Occipital lobe (tissue), 2 donors: ENCODE data around the gene C19orf53. TPM values are rescaled to one million over a fixed set of nuclear protein-coding genes. Genes with fewer than 3 reads are reported as not detected.
A peak's percentile ranks its signal among the peaks of the same experiment; 100 is the strongest.
"Not testable (repeated sequence)": the region's sequence is repeated elsewhere in the genome, so short reads cannot be mapped to it uniquely, and the experiment has no call there.

Source experiments
- DNase-seq: peaks from one replicate; lab custom pipeline; 2025; lab: John Stamatoyannopoulos, UW
- total RNA-seq: library from RNA; depleted of rRNA; stranded (reverse); fragments of >200 nt; gene quantifications from one replicate; pipeline ENCODE4 v1.2.3, GENCODE V29; 2014

C19orf53 gene
- total RNA-seq, 1 donor from 2014 or later = 15.8 TPM

DNA sequence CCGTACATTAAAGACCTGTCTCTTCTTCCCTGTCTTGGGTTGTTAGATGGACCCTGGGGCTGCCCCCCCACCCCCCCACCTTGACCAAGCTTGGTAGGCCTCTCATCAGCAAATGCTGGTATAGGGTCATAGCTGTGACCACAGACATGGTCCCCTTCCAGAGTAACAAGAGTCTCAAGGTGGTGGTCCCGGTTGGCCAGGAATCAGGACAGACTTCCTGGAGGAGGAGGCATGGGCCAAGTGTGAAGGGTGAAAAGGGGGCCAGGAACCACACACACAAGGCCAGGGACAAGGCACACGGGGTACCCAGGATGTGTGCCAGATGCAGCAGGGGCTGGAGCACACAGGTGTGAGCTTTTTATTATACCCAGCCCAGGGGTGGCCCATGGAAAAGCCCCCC lies 11.0 kb upstream of the C19orf53 start:
- DNase-seq = no peak

DNA sequence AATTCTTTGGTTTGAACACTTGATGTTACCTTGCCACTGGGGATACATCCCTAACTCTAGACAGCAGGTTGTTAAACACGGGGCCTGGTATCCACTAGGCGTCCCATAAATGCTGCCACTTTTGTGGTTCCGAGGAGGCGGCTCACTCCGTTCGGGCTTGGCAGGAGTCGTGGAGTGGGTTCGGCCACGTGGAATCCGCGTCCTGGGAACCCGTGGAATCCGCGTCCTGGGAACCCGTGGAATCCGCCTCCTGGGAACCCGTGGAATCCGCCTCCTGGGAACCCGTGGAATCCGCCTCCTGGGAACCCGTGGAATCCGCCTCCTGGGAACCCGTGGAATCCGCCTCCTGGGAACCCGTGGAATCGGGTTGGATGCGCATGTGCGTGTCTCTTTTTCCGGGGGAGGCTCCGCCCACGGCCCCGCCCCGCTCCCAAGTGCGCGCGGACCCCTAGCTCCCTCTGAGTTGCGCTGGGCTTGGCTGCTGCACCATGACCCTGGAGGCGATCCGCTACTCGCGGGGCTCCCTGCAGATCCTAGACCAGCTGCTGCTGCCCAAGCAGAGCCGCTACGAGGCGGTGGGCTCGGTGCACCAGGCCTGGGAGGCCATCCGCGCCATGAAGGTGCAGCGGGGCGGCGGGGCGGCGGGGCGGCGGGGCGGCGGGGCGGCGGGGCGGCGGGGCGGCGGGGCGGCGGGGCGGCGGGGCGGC lies 10.0 kb upstream of the C19orf53 start, which contains the start of gene MRI1:
MRI1 (plus strand) TSS at position 422 of the 707 bp plus-strand sequence; CDS start at position 489, 67 bp downstream.
- DNase-seq = peak; percentile 69

DNA sequence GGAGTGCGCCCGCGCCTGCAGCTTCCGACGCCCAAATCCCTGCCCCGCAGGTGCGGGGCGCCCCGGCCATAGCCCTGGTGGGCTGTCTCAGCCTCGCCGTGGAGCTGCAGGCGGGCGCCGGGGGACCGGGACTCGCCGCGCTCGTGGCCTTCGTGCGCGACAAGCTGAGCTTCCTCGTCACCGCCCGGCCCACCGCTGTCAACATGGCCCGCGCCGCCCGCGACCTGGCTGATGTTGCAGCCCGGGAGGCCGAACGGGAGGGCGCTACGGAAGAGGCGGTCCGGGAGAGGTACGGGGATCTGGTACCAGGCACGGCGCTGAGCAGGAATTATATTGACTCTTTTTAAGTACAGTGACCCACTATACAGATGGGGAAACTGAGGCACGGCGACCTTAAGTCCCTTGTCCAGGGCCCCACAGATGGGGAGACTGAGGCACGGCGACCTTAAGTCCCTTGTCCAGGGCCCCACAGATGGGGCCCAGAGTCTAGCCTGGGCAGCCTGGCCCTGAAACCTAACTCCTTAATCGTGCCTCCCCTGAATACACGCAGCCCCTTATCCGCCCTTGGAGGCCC lies 9.3 kb upstream of the C19orf53 start:
- DNase-seq = no peak

DNA sequence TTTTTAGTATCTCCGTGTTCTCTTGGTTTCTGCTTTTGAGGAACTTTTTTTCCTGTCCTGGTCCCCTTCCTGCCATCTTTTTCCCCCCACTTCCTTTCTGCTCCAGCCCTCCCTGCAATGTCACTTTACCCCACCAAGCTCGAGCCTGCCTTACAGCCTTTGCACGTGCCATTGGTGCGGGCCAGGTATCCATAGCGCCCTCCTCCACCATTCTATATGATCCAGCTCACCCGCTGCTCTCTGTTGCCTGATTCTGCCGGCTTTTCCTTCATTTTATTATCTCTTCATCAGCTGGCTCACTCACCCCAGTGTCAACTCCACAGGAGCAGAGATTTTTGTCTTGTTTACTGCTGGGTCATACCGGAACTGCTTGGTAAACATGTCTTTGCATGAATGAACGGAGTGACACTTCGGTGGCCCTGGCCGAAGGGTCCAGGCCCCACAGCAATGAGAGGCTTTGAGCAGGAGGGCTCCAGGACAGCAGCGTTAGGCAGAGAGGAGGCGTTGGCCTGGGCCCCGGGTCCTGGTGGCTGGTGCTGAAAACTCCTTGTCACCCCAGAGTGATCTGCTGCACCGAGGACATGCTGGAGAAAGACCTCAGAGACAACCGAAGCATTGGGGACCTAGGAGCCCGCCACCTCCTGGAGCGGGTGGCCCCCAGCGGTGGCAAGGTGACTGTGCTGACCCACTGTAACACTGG lies 8.7 kb upstream of the C19orf53 start:
- no peak for DNase-seq

DNA sequence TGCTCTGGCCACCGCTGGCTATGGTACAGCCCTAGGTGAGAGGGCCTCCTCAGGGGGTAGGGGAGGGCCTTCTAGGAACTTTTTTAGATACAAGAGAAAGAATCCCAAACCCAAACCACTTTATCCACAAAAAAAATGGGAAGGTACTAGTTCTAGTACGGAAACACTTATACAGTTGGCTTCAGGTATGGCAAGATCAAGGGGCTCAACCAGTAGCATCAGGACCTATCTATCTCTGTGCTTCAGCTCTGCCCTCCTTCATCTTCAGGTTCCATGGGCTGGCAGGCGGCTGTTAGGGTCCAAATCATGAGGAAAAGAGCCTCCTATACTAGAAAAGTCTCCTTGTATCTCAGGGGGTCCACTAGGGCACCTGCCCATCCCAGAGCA lies 8.2 kb upstream of the C19orf53 start:
- DNase-seq = no peak

DNA sequence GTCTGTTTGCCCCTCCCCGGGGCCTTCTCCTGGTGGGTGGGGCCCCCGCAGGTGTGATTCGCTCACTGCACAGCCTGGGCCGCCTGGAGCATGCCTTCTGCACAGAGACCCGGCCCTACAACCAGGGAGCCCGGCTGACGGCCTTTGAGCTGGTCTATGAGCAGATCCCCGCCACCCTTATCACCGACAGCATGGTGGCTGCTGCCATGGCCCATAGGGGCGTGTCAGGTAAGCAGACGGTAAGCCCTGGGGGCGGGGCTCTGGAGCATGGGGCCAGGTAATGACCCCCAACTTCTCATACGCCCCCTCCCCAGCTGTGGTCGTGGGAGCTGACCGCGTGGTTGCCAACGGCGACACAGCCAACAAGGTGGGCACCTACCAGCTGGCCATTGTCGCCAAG lies 5.7 kb upstream of the C19orf53 start:
- DNase-seq = no peak

DNA sequence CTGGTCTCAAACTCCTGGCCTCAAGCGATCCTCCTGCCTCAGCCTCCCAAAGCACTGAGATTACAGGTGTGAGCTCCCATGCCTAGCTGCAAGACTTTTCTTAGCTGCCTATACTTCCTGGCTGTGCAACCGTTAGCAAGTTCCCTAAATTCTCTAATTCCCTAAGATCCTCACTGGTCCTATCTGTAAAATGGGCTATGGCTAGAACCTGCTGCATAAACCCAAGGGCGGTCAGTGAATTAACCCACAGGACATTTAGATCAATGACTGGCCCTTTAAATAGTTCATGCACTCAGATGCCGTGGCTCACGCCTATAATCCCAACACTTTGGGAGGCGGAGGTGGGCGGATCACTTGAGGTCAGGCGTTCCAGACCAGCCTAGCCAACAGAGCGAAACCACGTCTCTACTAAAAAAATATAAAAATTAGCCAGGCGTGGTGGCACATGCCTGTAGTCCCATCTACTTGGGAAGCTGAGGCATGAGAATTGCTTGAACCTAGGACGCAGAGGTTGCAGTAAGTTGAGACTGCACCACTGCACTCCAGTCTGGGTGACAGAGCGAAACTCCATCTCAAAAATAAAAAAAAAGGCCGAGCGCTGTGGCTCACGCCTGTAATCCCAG lies 4.1 kb upstream of the C19orf53 start:
- DNase-seq = no peak

DNA sequence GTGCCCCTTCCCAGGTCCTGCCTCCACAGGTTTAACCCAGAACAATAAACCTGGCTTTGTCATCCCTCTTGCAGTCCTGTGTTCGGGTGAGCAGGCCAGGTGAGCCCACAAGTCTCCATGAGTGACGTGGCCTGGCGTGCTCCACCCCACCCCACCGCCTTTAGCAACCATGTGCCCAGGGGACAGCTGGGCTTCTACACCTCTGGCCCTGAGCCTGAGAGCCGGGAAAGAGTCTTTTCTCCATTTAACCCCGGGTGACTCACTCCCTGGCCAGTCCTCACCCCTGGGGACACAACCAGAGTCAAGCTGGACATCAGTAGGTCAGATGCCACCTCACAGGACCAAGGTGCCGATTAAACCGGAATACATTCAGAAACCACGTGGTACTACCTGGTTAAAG lies 4.1 kb downstream of the C19orf53 start:
- DNase-seq = no peak

DNA sequence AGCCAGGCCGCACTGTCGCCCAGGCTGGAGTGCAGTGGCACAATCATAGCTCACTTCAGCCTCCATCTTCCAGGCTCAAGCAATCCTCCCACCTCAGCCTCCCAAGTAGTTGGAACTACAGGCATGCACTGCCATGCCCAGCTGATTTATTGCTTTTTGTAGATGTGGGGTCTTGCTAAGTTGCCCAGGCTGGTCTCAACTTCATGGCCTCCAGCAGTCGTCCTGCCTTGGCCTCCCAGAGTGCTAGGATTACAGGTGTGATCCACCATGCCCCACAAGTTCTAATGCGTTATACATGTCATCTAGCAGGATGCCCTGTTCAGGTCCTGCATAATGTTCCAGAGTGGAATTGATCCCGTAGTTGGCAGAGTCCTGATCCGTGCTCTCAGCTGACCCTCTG lies 4.6 kb downstream of the C19orf53 start:
- DNase-seq = no peak

DNA sequence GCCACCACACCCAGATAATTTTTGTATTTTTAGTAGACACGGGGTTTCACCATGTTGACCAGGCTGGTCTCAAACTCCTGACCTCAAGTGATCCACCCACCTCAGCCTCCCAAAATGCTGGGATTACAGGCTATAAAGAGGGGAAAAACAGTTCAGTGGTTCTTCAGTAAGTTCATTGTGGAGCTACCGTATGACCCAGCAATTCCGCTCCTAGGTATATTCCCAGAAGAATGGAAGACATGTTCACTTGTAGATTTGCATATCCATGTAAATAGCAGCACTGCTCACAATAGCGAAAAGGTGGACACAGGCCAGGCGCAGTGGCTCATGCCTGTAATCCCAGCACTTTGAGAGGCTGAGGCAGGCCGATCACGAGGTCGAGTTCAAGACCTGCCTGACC lies 5.5 kb downstream of the C19orf53 start:
- DNase-seq = not testable (repeated sequence)

DNA sequence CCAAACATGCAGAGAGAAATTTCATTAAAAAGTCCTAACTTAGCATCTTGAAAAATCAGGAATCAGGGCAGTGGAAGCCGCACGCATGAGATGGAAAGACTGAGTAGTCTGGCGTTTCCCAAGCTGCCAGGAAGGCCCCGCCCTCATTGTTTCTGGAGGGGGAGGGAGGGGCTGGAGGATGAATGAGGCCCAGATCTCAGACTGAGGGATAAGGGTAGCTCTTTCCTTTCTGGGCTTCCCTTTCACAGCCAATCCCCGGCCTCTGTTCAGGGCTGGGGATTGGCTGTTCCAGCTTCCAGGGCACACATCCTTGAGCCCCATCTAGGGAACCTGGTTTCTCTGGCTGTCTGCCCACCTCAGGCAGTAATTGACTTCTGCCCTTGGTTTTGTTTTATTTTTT lies 7.3 kb downstream of the C19orf53 start:
- DNase-seq = no peak

DNA sequence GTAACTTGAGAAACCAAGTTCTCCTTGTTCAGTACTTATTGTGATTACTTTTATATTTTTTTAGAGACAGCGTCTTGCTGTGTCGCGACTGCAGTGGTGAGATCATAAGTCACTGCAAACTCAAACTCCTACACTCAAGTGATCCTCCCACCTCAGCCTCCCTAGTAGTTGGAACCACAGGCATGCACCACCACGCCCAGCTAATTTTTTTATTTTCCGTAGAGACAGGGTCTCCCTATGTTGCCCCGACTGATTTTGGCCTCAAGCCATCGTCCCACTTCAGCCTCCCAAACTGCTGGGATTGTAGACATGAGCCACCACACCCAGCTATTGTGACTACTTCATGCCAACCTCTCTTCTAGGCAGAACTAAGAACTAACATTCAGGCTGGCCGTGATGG lies 8.3 kb downstream of the C19orf53 start:
- DNase-seq = no peak

DNA sequence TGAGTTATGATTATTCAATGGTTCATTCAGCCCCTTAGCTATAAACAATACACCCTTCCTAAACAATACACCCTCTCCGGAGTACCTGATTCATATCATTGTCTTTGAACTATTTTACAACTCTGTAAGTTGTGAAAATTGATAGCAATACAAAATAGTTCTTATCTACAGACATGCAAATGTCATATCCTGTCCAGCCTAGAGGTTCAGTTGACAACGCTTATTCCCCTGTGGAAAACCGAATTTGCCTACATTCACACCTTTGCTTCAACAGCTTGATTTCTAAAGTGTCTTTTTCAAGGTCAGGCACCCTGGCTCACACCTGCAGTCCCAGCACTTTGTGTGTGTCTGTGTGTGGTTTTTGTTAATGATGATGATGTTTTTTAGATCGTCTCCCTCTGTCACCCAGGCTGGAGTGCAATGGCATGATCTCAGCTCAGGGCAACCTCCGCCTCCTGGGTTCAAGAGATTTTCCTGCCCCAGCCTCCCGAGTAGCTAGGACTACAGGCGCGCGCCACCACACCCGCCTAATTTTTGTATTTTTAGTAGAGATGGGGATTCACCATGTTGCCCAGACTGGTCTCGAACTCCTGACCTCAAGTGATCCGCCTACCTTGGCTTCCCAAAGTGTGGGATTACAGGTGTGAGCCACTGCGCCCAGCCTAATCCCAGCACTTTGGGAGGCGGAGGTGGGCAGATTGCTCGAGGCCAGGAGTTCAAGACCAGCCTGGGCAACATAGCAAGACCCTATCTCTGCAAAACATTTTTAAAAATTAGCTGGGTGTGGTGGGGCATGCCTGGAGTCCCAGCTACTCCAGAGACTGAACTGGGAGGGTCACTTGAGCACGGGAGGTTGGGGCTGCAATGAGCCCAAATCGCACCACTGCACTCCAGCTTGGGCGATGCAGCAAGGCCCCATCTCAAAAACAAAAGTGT lies 9.6 kb downstream of the C19orf53 start:
- no peak for DNase-seq

DNA sequence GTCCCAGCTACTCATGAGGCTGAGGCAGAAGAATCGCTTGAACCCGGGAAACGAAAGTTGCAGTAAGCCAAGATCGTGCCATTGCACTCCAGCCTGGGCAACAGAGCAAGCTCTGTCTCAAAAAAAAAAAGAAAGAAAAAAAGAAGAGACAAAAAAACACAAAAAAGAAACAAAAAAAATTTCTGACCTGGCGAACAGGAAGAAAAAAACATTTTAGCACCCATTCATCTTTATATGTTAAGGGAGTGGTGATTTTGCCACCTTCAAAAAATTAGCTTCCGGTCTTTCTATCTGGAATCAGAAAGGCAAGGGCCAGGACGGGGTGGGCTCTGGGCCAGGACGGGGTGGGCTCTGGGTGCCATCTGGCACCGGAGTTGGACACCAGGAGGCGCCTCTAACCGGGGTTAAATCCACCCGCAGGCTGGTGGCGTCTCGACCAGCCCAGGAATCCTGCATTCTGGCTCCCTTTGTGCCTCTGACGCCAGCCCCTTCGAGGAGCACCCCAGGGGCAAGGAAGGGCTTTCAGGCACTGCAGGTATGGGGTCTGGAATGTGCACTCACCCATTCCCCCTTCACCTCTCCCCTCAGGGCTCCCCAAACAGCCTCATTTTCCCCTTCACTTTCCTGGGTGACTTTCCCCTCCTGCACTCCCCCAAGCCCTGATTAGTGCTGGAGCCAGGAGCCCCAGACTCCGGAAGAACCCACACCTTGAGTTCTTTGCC lies 10.6 kb downstream of the C19orf53 start:
- no peak for DNase-seq

DNA sequence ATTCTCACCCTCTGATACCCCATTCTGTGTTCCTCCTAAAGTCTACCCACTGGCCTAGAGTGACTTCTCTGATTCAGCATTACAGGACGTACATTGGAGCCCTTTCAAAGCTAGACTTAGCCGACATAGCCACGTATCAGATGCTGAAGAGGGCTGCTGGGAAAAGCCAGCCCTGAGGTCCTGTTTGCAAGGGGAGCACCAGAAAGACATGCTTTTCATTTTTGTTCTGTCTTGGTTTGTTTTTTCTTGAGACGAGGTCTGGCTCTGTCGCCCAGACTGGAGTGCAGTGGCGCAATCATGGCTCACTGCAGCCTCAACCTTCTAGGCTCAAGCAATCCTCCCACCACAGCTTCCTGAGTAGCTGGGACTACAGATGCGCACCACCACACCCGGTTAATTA lies 14.7 kb downstream of the C19orf53 start:
- DNase-seq = no peak

DNA sequence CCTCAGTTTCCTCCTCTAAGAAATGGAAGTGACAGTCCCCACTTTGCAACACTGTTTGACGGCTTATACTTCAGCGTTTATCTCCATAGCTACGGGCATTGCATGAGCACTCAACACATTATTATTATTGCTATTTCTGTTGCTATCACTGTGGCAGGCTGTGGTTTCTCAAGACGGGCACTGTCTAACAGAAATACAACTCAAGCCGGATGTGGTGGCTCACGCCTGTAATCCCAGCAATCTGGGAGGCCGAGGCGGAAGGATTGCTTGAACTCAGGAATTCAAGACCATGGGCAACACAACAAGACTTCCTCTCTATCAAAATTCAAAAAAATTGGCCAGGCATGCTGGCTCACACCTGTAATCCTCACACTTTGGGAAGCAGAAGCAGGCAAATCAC lies 16.1 kb downstream of the C19orf53 start:
- DNase-seq = no peak

DNA sequence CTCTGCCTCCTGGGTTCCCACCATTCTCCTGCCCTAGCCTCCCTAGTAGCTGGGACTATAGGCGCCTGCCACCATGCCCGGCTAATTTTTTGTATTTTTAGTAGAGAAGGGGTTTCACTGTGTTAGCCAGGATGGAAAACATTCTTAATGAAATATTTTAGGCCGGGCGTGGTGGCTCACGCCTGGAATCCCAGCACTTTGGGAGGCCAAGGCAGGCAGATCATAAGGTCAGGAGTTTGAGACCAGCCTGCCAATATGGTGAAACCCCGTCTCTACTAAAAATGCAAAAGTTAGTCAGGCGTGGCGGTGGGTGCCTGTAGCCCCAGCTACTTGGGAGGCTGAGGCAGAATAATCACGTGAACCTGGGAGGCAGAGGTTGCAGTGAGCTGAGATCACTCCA lies 19.1 kb downstream of the C19orf53 start:
- DNase-seq = not testable (repeated sequence)

DNA sequence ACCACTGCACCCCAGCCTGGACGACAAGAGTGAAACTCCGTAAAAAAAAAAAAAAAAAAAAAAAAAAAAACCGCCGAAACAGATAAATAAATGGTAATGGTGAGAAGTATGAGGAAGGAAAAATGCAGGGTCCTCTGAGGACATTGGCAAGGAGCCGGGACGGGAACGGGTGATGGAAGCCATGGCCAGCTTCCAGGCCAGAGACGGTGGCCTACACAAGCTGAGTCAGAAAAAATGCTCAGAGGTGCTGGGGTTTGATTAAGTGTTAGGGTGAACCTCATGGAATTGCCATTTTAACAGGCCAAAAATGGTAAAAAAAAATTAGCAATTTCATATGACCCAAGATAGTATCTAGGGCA lies 20.1 kb downstream of the C19orf53 start:
- DNase-seq = no peak

DNA sequence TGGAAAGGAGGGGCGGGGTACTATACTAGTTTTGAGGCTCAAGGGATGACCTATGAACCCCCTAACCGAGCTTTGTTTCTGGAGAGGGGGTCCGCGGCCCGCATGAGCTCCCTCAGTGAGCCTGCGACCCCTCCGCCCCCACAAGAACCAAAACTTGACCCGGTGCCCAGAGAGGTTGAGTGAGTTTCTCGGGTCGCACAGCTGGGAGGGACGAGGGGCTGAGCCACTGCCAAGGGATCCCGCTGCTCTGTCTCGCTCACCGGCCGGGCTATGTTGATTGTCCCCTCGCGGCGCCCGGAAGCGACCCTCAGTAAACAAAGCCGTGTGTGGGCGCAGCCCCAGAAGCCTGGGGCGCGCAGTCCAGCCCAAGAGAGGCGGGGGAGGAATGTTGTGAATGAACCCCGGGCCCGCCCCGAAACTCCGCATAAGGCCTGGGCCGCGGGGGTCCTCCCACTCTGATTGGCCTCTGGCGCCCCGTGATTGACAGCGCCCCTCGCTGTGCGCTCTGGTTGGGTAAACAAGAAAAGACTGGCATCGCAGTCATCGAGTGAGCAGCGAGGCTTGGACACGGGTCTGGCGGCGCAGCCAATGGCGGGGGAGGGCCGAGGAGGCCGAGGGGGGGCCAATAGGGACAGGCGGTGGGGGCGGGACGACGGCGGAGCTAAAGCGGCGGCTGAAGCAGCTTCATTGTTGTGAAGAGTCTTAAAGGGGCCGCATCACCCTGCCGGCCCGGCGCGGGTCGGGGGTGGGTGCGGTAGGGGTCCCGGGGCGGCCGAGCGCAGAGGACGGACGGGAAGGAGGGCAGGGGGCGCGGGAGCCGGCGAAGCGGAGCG lies 20.7 kb downstream of the C19orf53 start, which contains the start of gene ZSWIM4:
ZSWIM4 (plus strand) TSS at position 687 of the 833 bp plus-strand sequence. CDS start 206 bp downstream, outside the sequence.
- DNase-seq = peak; percentile 98
